ENCODE data around the gene RAB44. TPM values are rescaled to one million over a fixed set of nuclear protein-coding genes. Genes with fewer than 3 reads are reported as not detected.
A peak's percentile ranks its signal among the peaks of the same experiment; 100 is the strongest.

RAB44 gene
- total and polyA plus RNA-seq, 2 experiments from 2014 or later = not detected

- Histone ChIP-seq H3K9me3 (ENCODE audit: low read depth) (no peaks in the 10 kb centered on the region), H3K4me3 (no peak overlapping the region), H3K27me3 (no peaks in the 10 kb centered on the region), H3K36me3 (no peaks in the 10 kb centered on the region), H3K4me1 (ENCODE audit: low read depth) (no peaks in the 10 kb centered on the region), H3K27ac (no peak overlapping the region)
- DNase-seq (ENCODE audit: low read depth in 1 of 2, low spot score in 1 of 2) = no peak
- TF ChIP-seq, protein P1, sequence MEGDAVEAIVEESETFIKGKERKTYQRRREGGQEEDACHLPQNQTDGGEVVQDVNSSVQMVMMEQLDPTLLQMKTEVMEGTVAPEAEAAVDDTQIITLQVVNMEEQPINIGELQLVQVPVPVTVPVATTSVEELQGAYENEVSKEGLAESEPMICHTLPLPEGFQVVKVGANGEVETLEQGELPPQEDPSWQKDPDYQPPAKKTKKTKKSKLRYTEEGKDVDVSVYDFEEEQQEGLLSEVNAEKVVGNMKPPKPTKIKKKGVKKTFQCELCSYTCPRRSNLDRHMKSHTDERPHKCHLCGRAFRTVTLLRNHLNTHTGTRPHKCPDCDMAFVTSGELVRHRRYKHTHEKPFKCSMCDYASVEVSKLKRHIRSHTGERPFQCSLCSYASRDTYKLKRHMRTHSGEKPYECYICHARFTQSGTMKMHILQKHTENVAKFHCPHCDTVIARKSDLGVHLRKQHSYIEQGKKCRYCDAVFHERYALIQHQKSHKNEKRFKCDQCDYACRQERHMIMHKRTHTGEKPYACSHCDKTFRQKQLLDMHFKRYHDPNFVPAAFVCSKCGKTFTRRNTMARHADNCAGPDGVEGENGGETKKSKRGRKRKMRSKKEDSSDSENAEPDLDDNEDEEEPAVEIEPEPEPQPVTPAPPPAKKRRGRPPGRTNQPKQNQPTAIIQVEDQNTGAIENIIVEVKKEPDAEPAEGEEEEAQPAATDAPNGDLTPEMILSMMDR (IDR thresholded peaks at IDR 0.05; ENCODE audit: low read depth, low read length) = no peak
Measured at GRCh38 chr6:36728289-36729160, 30.9 kb downstream of the RAB44 start.

DNA sequence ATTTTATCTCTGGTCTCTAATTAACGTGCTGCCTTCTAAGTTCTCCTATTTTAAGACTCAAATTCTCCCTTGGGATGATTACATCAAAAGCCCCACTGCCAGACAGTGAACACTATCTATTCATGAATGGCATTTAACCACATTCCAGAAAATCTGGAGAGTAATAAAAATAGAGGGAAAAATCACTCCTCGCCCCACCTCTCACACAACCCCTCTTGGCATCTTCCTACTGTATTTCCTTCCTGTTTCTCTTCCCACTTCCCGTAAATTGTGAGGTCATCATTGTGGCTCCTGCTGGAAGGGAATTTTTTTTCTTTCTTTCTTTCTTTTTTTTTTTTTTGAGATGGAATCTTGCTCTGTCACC is 31.5 kb downstream of the RAB44 start:
- H3K4me3 ChIP-seq = no peak overlapping the region
- peak in 1 of 2 donors; percentile 44 for DNase-seq (ENCODE audit: low read depth in 1 of 2, low spot score in 1 of 2)
- H3K27ac ChIP-seq = no peak overlapping the region
- TF ChIP-seq, protein P1 (IDR thresholded peaks at IDR 0.05; ENCODE audit: low read depth, low read length) = no peak
- H3K4me1 ChIP-seq (ENCODE audit: low read depth) = no peaks in the 10 kb centered on the region
- H3K9me3 ChIP-seq (ENCODE audit: low read depth) = no peaks in the 10 kb centered on the region
- no peaks in the 10 kb centered on the region for H3K36me3 ChIP-seq
- H3K27me3 ChIP-seq = no peaks in the 10 kb centered on the region

DNA sequence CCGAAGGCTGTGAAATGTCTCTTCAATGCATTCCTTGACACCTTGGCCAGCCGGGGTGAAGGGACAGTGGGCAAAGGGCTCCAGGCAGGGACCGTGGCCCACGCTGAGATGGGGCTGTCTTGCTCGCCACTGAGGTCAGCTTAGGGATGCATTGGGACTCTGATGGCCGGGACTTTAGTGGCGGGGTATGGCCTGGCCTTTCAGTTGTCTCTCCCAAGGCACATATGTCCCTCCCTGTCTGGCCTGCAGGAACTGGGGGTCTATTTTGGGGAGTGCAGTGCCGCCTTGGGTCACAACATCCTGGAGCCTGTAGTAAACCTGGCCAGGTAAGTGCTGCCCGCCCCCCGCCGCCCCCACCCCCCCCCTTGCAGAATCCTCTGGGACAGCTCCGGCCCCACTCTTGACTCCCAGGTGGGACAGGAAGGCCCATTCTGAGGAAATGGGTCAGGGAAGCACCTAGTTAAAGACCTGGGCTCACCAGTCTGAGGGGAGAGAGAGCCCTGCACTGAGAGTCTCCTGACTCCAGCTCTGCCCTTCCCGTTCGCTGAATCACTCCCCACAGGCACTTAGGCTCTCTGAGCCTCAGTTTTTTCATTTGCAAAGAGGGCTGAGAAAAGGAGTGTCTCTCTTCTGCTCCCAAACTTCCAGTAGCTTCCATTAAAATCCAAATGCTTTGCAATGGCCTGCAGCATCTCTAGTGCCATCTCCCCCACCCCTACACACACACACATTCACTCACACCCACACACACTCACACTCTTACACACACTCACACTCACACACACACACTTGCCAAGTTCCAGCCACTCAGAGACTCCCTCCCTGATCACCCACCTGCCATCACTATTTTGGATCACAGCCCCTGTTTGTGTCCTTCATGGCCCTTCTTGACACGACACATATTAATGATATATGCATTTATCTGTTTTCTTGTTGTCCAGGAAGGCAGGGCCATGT is 33.1 kb downstream of the RAB44 start:
- DNase-seq (ENCODE audit: low read depth in 1 of 2, low spot score in 1 of 2) = no peak
- TF ChIP-seq, protein P1 (IDR thresholded peaks at IDR 0.05; ENCODE audit: low read depth, low read length) = no peak
- Histone ChIP-seq H3K27ac (no peak overlapping the region), H3K27me3 (no peaks in the 10 kb centered on the region), H3K36me3 (no peaks in the 10 kb centered on the region), H3K4me1 (ENCODE audit: low read depth) (no peaks in the 10 kb centered on the region), H3K4me3 (no peak overlapping the region), H3K9me3 (ENCODE audit: low read depth) (no peaks in the 10 kb centered on the region)

GRCh38 chr6:36731622-36732310 is 34.1 kb downstream of the RAB44 start:
- no peaks in the 10 kb centered on the region for H3K4me1 ChIP-seq (ENCODE audit: low read depth)
- H3K9me3 ChIP-seq (ENCODE audit: low read depth) = no peaks in the 10 kb centered on the region
- H3K4me3 ChIP-seq = no peak overlapping the region
- no peaks in the 10 kb centered on the region for H3K27me3 ChIP-seq
- DNase-seq (ENCODE audit: low read depth in 1 of 2, low spot score in 1 of 2) = no peak
- TF ChIP-seq, protein P1 (IDR thresholded peaks at IDR 0.05; ENCODE audit: low read depth, low read length) = no peak
- no peaks in the 10 kb centered on the region for H3K36me3 ChIP-seq
- H3K27ac ChIP-seq = no peak overlapping the region

GRCh38 chr6:36733300-36733699 is 35.7 kb downstream of the RAB44 start:
- H3K27ac ChIP-seq = no peak overlapping the region
- TF ChIP-seq, protein P1 (IDR thresholded peaks at IDR 0.05; ENCODE audit: low read depth, low read length) = no peak
- no peaks in the 10 kb centered on the region for H3K27me3 ChIP-seq
- H3K9me3 ChIP-seq (ENCODE audit: low read depth) = no peaks in the 10 kb centered on the region
- H3K36me3 ChIP-seq = no peaks in the 10 kb centered on the region
- no peak for DNase-seq (ENCODE audit: low read depth in 1 of 2, low spot score in 1 of 2)
- no peaks in the 10 kb centered on the region for H3K4me1 ChIP-seq (ENCODE audit: low read depth)
- H3K4me3 ChIP-seq = no peak overlapping the region
